ENCODE data around the gene FAM149B1. TPM values are rescaled to one million over a fixed set of nuclear protein-coding genes. Genes with fewer than 3 reads are reported as not detected.

Gene FAM149B1
- polyA plus RNA-seq, 4 donors: 13.2 to 30.8 (median 16.8) TPM

GRCh38 chr10:73210395-73211105 is 42.6 kb downstream of the FAM149B1 start:
- H3K27ac ChIP-seq (ENCODE audit: low read depth in 1 of 3, low read length in 2 of 3): no peak overlapping the region
- peaks cover 0 to 27% (median 3%) of the 10 kb centered on the region in 3 donors for H3K36me3 ChIP-seq (ENCODE audit: control insufficient read depth in 3 of 3, insufficient read depth in 2 of 3, low read depth in 1 of 3, low read length in 3 of 3)
- H3K27me3 ChIP-seq (ENCODE audit: control insufficient read depth in 3 of 3, insufficient read depth in 3 of 3, low read length in 3 of 3): no peaks in the 10 kb centered on the region
- no peaks in the 10 kb centered on the region for H3K4me1 ChIP-seq (ENCODE audit: control insufficient read depth in 3 of 3, insufficient read depth in 2 of 3, low read depth in 1 of 3, low read length in 2 of 3)
- peaks cover 0 to 14% of the 10 kb centered on the region in 2 donors for H3K9me3 ChIP-seq (ENCODE audit: control insufficient read depth in 2 of 2, insufficient read depth in 1 of 2, low read depth in 1 of 2, low read length in 1 of 2)
- no peak for FAIRE-seq
- no peak for DNase-seq
- WGBS, 3 donors: 95 to 97% (median 95%) methylated on average over 3 of the region's 3 CpGs
- no peak overlapping the region for H3K4me3 ChIP-seq (ENCODE audit: low read depth in 1 of 3, low read length in 3 of 3)

- FAIRE-seq (no peak), DNase-seq (peak in 1 of 2 donors; percentile 9)
- Histone ChIP-seq H3K27me3 (ENCODE audit: control insufficient read depth in 3 of 3, insufficient read depth in 3 of 3, low read length in 3 of 3) (no peaks in the 10 kb centered on the region), H3K27ac (ENCODE audit: low read depth in 1 of 3, low read length in 2 of 3) (no peak overlapping the region), H3K36me3 (ENCODE audit: control insufficient read depth in 3 of 3, insufficient read depth in 2 of 3, low read depth in 1 of 3, low read length in 3 of 3) (peaks cover 0 to 25% (median 3%) of the 10 kb centered on the region in 3 donors), H3K4me1 (ENCODE audit: control insufficient read depth in 3 of 3, insufficient read depth in 2 of 3, low read depth in 1 of 3, low read length in 2 of 3) (no peaks in the 10 kb centered on the region), H3K4me3 (ENCODE audit: low read depth in 1 of 3, low read length in 3 of 3) (no peak overlapping the region), H3K9me3 (ENCODE audit: control insufficient read depth in 2 of 2, insufficient read depth in 1 of 2, low read depth in 1 of 2, low read length in 1 of 2) (peaks cover 0 to 8% of the 10 kb centered on the region in 2 donors)
- WGBS, 3 donors: 54 to 80% (median 64%) methylated on average over 4 of the region's 4 CpGs
Observed at GRCh38 chr10:73211106-73211811, 43.3 kb downstream of the FAM149B1 start.

GRCh38 chr10:73215749-73216148 is 47.8 kb downstream of the FAM149B1 start:
- no peaks in the 10 kb centered on the region for H3K9me3 ChIP-seq (ENCODE audit: control insufficient read depth in 2 of 2, insufficient read depth in 1 of 2, low read depth in 1 of 2, low read length in 1 of 2)
- DNase-seq (no peak), FAIRE-seq (no peak)
- H3K27ac ChIP-seq (ENCODE audit: low read depth in 1 of 3, low read length in 2 of 3): no peak overlapping the region
- no peak overlapping the region for H3K4me3 ChIP-seq (ENCODE audit: low read depth in 1 of 3, low read length in 3 of 3)
- H3K36me3 ChIP-seq (ENCODE audit: control insufficient read depth in 3 of 3, insufficient read depth in 2 of 3, low read depth in 1 of 3, low read length in 3 of 3): peaks cover 2 to 10% (median 4%) of the 10 kb centered on the region in 3 donors
- no peaks in the 10 kb centered on the region for H3K4me1 ChIP-seq (ENCODE audit: control insufficient read depth in 3 of 3, insufficient read depth in 2 of 3, low read depth in 1 of 3, low read length in 2 of 3)
- WGBS, 3 donors: 90 to 96% (median 94%) methylated on average over 1 of the region's 1 CpG
- H3K27me3 ChIP-seq (ENCODE audit: control insufficient read depth in 3 of 3, insufficient read depth in 3 of 3, low read length in 3 of 3): no peaks in the 10 kb centered on the region

- no peak for FAIRE-seq
- 87 to 96% (median 88%) methylated on average over 2 of the region's 2 CpGs for WGBS, 3 donors
- Histone ChIP-seq H3K36me3 (ENCODE audit: control insufficient read depth in 3 of 3, insufficient read depth in 2 of 3, low read depth in 1 of 3, low read length in 3 of 3) (peaks cover 2 to 10% (median 4%) of the 10 kb centered on the region in 3 donors), H3K27me3 (ENCODE audit: control insufficient read depth in 3 of 3, insufficient read depth in 3 of 3, low read length in 3 of 3) (no peaks in the 10 kb centered on the region), H3K4me1 (ENCODE audit: control insufficient read depth in 3 of 3, insufficient read depth in 2 of 3, low read depth in 1 of 3, low read length in 2 of 3) (no peaks in the 10 kb centered on the region), H3K27ac (ENCODE audit: low read depth in 1 of 3, low read length in 2 of 3) (no peak overlapping the region), H3K9me3 (ENCODE audit: control insufficient read depth in 2 of 2, insufficient read depth in 1 of 2, low read depth in 1 of 2, low read length in 1 of 2) (no peaks in the 10 kb centered on the region), H3K4me3 (ENCODE audit: low read depth in 1 of 3, low read length in 3 of 3) (no peak overlapping the region)
- no peak for DNase-seq
Observed at GRCh38 chr10:73217628-73218027, 49.7 kb downstream of the FAM149B1 start.

GRCh38 chr10:73218431-73219191 is 50.7 kb downstream of the FAM149B1 start:
- H3K4me1 ChIP-seq (ENCODE audit: control insufficient read depth in 3 of 3, insufficient read depth in 2 of 3, low read depth in 1 of 3, low read length in 2 of 3): no peaks in the 10 kb centered on the region
- H3K36me3 ChIP-seq (ENCODE audit: control insufficient read depth in 3 of 3, insufficient read depth in 2 of 3, low read depth in 1 of 3, low read length in 3 of 3): peaks cover 2 to 6% (median 6%) of the 10 kb centered on the region in 3 donors
- WGBS, 3 donors: 91 to 93% (median 91%) methylated on average over 2 of the region's 2 CpGs
- no peak for FAIRE-seq
- no peak overlapping the region for H3K27ac ChIP-seq (ENCODE audit: low read depth in 1 of 3, low read length in 2 of 3)
- H3K9me3 ChIP-seq (ENCODE audit: control insufficient read depth in 2 of 2, insufficient read depth in 1 of 2, low read depth in 1 of 2, low read length in 1 of 2): no peaks in the 10 kb centered on the region
- H3K4me3 ChIP-seq (ENCODE audit: low read depth in 1 of 3, low read length in 3 of 3): no peak overlapping the region
- DNase-seq: peak; percentile 5 to 16
- H3K27me3 ChIP-seq (ENCODE audit: control insufficient read depth in 3 of 3, insufficient read depth in 3 of 3, low read length in 3 of 3): no peaks in the 10 kb centered on the region

GRCh38 chr10:73219384-73219783 is 51.5 kb downstream of the FAM149B1 start:
- no peak for DNase-seq
- no peaks in the 10 kb centered on the region for H3K4me1 ChIP-seq (ENCODE audit: control insufficient read depth in 3 of 3, insufficient read depth in 2 of 3, low read depth in 1 of 3, low read length in 2 of 3)
- H3K27me3 ChIP-seq (ENCODE audit: control insufficient read depth in 3 of 3, insufficient read depth in 3 of 3, low read length in 3 of 3): no peaks in the 10 kb centered on the region
- peaks cover 2 to 6% (median 6%) of the 10 kb centered on the region in 3 donors for H3K36me3 ChIP-seq (ENCODE audit: control insufficient read depth in 3 of 3, insufficient read depth in 2 of 3, low read depth in 1 of 3, low read length in 3 of 3)
- H3K27ac ChIP-seq (ENCODE audit: low read depth in 1 of 3, low read length in 2 of 3): no peak overlapping the region
- H3K9me3 ChIP-seq (ENCODE audit: control insufficient read depth in 2 of 2, insufficient read depth in 1 of 2, low read depth in 1 of 2, low read length in 1 of 2): no peaks in the 10 kb centered on the region
- FAIRE-seq: no peak
- H3K4me3 ChIP-seq (ENCODE audit: low read depth in 1 of 3, low read length in 3 of 3): no peak overlapping the region

- Histone ChIP-seq H3K27me3 (ENCODE audit: control insufficient read depth in 3 of 3, insufficient read depth in 3 of 3, low read length in 3 of 3) (no peaks in the 10 kb centered on the region), H3K4me1 (ENCODE audit: control insufficient read depth in 3 of 3, insufficient read depth in 2 of 3, low read depth in 1 of 3, low read length in 2 of 3) (no peaks in the 10 kb centered on the region), H3K4me3 (ENCODE audit: low read depth in 1 of 3, low read length in 3 of 3) (no peak overlapping the region), H3K36me3 (ENCODE audit: control insufficient read depth in 3 of 3, insufficient read depth in 2 of 3, low read depth in 1 of 3, low read length in 3 of 3) (peaks cover 2 to 6% (median 6%) of the 10 kb centered on the region in 3 donors), H3K9me3 (ENCODE audit: control insufficient read depth in 2 of 2, insufficient read depth in 1 of 2, low read depth in 1 of 2, low read length in 1 of 2) (no peaks in the 10 kb centered on the region), H3K27ac (ENCODE audit: low read depth in 1 of 3, low read length in 2 of 3) (no peak overlapping the region)
- FAIRE-seq (no peak), DNase-seq (no peak)
- 89 to 100% (median 97%) methylated on average over 1 of the region's 1 CpG for WGBS, 3 donors
Observed at GRCh38 chr10:73220989-73221388, 53.1 kb downstream of the FAM149B1 start.

- Histone ChIP-seq H3K9me3 (ENCODE audit: control insufficient read depth in 2 of 2, insufficient read depth in 1 of 2, low read depth in 1 of 2, low read length in 1 of 2) (no peaks in the 10 kb centered on the region), H3K27me3 (ENCODE audit: control insufficient read depth in 3 of 3, insufficient read depth in 3 of 3, low read length in 3 of 3) (no peaks in the 10 kb centered on the region), H3K27ac (ENCODE audit: low read depth in 1 of 3, low read length in 2 of 3) (no peak overlapping the region), H3K4me1 (ENCODE audit: control insufficient read depth in 3 of 3, insufficient read depth in 2 of 3, low read depth in 1 of 3, low read length in 2 of 3) (no peaks in the 10 kb centered on the region), H3K36me3 (ENCODE audit: control insufficient read depth in 3 of 3, insufficient read depth in 2 of 3, low read depth in 1 of 3, low read length in 3 of 3) (peaks cover 2 to 12% (median 3%) of the 10 kb centered on the region in 3 donors), H3K4me3 (ENCODE audit: low read depth in 1 of 3, low read length in 3 of 3) (no peak overlapping the region)
- DNase-seq (no peak), FAIRE-seq (peak; percentile 51)
Observed at GRCh38 chr10:73225518-73225917, 57.6 kb downstream of the FAM149B1 start.
